GM13976 (cell line): ENCODE data around the gene TNNC1.

Source experiments
- DNase-seq: peaks from one replicate; pipeline ENCODE4 v3.0.0; 2012; ENCODE audit warnings: low spot score
- in situ Hi-C: fragments of 300-500 bp; cut with MboI; formaldehyde crosslinking; loops from one replicate; pipeline ENCODE4 v1.12.0; 2022; ENCODE audit warnings: low sequenced_read_pairs, mixed read lengths, inconsistent platforms; ENCODE audit not compliant: unreplicated experiment
- TF ChIP-seq, protein P1 (sequence below): IDR thresholded peaks from 2 replicates; pipeline ENCODE4 v1.5.1; 2012; ENCODE audit warnings: borderline replicate concordance, mild to moderate bottlenecking; ENCODE audit not compliant: insufficient read depth; ENCODE audit errors: extremely low read depth, missing control alignments, control extremely low read depth

TNNC1 gene

DNA sequence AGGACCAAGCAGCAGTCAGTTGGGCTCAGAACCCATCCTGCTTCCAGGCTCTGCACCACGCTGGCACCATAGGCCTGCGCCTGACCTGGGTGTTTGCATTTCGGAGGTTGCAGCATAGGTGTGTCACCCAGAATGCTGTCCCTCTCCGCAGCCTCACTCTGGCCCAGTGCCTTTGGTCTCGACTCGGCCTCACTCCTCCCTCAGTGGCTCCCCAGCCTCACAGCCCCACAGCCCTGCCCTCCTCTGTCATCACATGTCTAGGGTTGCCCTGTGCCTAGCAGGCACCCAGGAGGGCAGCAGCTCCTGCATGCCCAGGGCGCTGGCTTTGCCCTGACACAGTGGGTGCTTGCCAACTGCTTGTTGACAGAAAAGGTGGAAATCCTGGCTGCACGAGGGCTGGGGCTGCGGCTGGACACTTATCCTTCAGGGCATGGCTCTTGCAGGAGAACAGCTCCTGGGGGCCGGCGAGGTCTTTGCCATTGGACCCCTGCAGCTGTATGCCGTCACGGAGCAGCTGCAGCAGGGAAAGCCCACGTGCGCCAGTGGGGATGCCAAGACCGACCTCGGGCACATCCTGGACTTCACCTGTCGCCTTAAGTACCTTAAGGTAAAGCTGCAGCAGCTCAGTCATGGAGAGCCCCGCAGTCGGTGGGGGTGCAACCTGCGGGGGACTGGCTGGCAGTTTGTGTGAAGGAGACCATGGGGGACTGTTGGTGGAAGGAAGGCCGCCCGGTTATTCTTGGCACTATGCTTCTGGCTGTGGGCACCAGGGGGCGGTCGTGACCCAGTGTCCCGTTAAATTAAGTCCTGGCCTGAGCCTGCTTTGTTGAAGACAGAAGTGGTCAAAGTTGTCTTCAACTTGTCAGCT lies 17.8 kb upstream of the TNNC1 start:
- TF ChIP-seq, protein P1, sequence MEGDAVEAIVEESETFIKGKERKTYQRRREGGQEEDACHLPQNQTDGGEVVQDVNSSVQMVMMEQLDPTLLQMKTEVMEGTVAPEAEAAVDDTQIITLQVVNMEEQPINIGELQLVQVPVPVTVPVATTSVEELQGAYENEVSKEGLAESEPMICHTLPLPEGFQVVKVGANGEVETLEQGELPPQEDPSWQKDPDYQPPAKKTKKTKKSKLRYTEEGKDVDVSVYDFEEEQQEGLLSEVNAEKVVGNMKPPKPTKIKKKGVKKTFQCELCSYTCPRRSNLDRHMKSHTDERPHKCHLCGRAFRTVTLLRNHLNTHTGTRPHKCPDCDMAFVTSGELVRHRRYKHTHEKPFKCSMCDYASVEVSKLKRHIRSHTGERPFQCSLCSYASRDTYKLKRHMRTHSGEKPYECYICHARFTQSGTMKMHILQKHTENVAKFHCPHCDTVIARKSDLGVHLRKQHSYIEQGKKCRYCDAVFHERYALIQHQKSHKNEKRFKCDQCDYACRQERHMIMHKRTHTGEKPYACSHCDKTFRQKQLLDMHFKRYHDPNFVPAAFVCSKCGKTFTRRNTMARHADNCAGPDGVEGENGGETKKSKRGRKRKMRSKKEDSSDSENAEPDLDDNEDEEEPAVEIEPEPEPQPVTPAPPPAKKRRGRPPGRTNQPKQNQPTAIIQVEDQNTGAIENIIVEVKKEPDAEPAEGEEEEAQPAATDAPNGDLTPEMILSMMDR = peak; percentile 57
- peak; percentile 76 for DNase-seq
- in situ Hi-C loops = no loop called here

DNA sequence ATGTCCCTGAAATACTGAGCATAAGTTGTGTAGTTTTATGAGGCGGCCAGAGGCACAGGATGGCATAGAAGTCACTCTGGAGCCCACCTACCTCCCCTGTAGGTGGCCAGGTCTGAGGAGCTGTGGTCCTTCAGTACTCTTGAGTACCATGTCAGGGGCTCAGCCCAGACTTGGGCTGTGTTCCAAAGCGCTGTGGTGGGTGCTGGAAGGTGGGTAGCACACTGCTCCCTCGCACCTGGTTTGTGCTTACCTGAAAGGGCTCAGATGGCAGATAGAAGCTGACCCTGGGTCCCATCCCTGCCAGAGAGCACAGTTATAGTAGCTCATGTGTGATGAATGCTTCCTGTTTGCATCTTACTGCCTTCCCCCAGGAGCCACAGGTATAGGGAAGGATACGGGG lies 17.1 kb upstream of the TNNC1 start:
- TF ChIP-seq, protein P1 = no peak
- in situ Hi-C loops = no loop called here
- DNase-seq = no peak

DNA sequence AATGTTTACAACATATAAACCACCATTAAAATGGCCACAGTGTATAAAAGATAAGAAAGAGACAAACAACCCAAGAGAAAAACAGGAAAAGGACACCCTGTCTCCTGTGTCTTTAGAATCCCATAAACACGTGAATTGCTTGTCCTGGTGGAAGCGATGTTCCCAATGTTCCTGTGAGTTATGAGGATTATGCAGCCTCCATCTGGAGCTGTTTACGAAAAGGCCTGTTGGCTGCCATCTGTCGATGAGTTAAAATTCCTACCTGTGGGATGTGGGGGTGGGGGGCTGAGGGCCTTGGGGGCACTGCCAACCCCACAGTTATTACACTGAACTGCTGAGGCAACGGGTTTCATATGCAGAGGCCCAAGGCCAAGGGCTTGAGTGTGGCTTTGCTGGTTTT lies 15.2 kb upstream of the TNNC1 start:
- in situ Hi-C loops = no loop called here
- DNase-seq = no peak
- TF ChIP-seq, protein P1 = no peak

DNA sequence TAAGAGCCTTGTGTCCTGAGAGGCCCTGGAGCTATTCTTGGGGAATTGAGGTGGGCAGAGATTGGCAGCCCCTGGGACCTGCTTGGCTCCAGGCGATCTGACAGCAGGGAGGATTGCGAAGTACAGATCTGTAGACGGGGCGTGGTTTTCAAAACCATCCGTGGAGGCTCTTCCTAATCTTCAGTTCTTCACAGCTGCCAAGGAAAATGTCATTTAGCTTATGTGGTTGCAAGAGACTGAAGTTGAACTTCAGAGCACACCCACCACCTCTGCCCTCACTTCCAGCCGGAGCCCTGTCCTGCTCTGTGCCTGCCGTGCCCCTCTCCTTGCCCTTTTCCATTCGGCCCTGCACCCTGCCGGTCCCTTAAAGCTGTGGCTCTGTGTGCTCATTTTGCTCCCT lies 14.5 kb upstream of the TNNC1 start:
- in situ Hi-C loops = no loop called here
- TF ChIP-seq, protein P1 = no peak
- DNase-seq = no peak

DNA sequence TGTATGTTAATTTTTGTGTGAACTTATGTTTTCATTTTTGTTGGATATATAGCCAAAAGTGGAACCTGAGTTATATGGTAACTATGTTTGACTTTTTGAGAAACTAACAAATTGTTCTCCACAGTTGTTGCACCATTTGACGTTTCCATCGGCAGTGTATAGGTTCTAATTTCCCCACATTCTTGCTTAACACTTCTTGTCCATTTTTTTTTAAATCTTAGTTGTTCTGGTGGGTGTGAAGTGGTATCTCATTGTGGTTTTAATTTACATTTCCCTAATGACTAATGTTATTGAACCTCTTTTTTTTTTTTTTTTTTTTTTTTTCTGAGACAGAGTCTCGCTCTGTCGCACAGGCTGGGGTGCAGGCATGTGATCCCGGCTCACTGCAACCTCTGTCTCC lies 9.6 kb upstream of the TNNC1 start:
- in situ Hi-C loops = no loop called here
- no peak for DNase-seq
- TF ChIP-seq, protein P1 = no peak

DNA sequence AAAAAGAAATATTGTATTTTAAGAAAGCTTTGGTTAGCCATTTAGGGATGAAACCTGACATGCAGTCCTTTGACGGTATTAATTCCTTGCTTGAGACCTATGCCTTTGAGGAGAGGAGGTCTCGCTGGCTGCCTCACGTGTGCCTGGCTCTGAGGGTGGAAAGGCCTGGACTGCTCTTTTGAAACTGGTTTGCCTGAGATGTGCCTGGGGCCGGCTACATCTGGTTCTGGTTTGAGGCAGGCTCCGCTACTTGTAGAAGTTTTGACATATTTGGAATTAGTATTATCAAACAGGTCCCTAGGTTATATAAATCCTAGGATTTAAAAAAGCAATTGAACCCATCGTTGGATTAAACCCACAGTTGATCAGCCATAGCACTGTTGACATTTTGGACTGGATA lies 8.0 kb upstream of the TNNC1 start:
- DNase-seq = no peak
- TF ChIP-seq, protein P1 = no peak
- in situ Hi-C loops = no loop called here
